SK-N-SH (cell line): ENCODE results near the gene CT45A1.
"Not testable (repeated sequence)": the region's sequence is repeated elsewhere in the genome, so short reads cannot be mapped to it uniquely, and the experiment has no call there.

ENCODE experiments used
- CTCF ChIP-seq: fragments of 200-600 bp; sonication (generic); IDR thresholded peaks from 2 replicates; pipeline ENCODE4 v1.6.1; 2017; ENCODE audit warnings: antibody characterized with exemption, mild to moderate bottlenecking, moderate library complexity
- EP300 ChIP-seq, 2 experiments: IDR thresholded peaks; 2 replicates each; pipeline versions ENCODE4 v1.4.0 to v1.6.1; 2012; ENCODE audit warnings: borderline replicate concordance in 1 of 2, low read depth in 1 of 2, low read length in 1 of 2
- JUND ChIP-seq: IDR thresholded peaks from 2 replicates; pipeline ENCODE4 v1.4.0; 2012
- MAX ChIP-seq: IDR thresholded peaks from 2 replicates; pipeline ENCODE4 v1.4.0; 2012; ENCODE audit warnings: low read depth
- NFIC ChIP-seq: IDR thresholded peaks from 2 replicates; pipeline ENCODE4 v1.4.0; 2012; ENCODE audit warnings: borderline replicate concordance
- PBX3 ChIP-seq: IDR thresholded peaks from 2 replicates; pipeline ENCODE4; 2012
- RAD21 ChIP-seq: IDR thresholded peaks from 2 replicates; pipeline ENCODE4 v1.6.1; 2012; ENCODE audit warnings: mild to moderate bottlenecking, low read length
- RCOR1 ChIP-seq: fragments of 150-350 bp; IDR thresholded peaks from 2 replicates; pipeline ENCODE4 v1.6.1; 2017; ENCODE audit warnings: antibody characterized with exemption, low read length
- REST ChIP-seq: IDR thresholded peaks from 2 replicates; pipeline ENCODE4 v1.6.1; 2012; ENCODE audit warnings: mild to moderate bottlenecking, low read depth, low read length, moderate library complexity
- RXRA ChIP-seq: IDR thresholded peaks from 2 replicates; pipeline ENCODE4 v1.4.0; 2012; ENCODE audit warnings: low read depth, mild to moderate bottlenecking, borderline replicate concordance
- TAF1 ChIP-seq: IDR thresholded peaks from 2 replicates; pipeline ENCODE4 v1.6.1; 2012; ENCODE audit warnings: low read depth, mild to moderate bottlenecking, low read length, moderate library complexity, borderline replicate concordance
- TEAD4 ChIP-seq: IDR thresholded peaks from 2 replicates; pipeline ENCODE4 v1.4.0; 2012; ENCODE audit warnings: mild to moderate bottlenecking, borderline replicate concordance; ENCODE audit not compliant: insufficient read depth
- USF2 ChIP-seq: fragments of 150-350 bp; IDR thresholded peaks from 2 replicates; pipeline ENCODE4 v1.6.1; 2017; ENCODE audit warnings: antibody characterized with exemption, low read length, low read depth, borderline replicate concordance
- YY1 ChIP-seq: IDR thresholded peaks from 2 replicates; pipeline ENCODE4 v1.4.0; 2012; ENCODE audit warnings: low read depth, mild to moderate bottlenecking

- not testable (repeated sequence) for TF ChIP-seq CTCF; MAX; RCOR1; RAD21; PBX3; REST; YY1; NFIC; RXRA; EP300 (IDR thresholded peaks at IDR 0.05; ENCODE audit: borderline replicate concordance in 1 of 2, low read depth in 1 of 2, low read length in 1 of 2); TAF1; USF2; JUND; TEAD4
Observed at GRCh38 chrX:135744739-135745138, 31.3 kb downstream of the CT45A1 start.
